Measurements from ENCODE around the gene TP53BP1.

The TP53BP1 gene

DNA sequence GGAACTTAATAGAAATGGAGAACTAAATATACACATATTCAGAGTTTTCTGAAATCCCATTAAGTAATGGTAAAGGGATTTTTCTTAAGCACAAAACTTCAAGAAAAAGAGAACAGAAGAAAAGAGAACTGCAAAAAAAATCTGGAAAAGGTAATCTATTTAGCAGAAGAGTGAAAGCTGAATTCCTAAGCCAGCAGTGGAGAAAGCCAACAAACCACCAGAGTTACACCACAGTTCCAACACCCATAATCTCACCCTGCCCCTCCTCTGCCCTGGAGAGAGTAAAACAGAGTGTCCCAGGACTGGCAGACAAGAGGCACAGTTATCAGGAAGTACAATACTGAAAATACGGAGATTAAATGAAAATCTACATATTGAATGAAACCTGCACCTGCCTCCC is 29.4 kb downstream of the TP53BP1 start:
- no peak overlapping the region for H3K27ac ChIP-seq
- H3K4me3 ChIP-seq = no peak overlapping the region
- no peak for DNase-seq (ENCODE audit: low spot score)
- TF ChIP-seq, protein P1, sequence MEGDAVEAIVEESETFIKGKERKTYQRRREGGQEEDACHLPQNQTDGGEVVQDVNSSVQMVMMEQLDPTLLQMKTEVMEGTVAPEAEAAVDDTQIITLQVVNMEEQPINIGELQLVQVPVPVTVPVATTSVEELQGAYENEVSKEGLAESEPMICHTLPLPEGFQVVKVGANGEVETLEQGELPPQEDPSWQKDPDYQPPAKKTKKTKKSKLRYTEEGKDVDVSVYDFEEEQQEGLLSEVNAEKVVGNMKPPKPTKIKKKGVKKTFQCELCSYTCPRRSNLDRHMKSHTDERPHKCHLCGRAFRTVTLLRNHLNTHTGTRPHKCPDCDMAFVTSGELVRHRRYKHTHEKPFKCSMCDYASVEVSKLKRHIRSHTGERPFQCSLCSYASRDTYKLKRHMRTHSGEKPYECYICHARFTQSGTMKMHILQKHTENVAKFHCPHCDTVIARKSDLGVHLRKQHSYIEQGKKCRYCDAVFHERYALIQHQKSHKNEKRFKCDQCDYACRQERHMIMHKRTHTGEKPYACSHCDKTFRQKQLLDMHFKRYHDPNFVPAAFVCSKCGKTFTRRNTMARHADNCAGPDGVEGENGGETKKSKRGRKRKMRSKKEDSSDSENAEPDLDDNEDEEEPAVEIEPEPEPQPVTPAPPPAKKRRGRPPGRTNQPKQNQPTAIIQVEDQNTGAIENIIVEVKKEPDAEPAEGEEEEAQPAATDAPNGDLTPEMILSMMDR (IDR thresholded peaks at IDR 0.05) = no peak

DNA sequence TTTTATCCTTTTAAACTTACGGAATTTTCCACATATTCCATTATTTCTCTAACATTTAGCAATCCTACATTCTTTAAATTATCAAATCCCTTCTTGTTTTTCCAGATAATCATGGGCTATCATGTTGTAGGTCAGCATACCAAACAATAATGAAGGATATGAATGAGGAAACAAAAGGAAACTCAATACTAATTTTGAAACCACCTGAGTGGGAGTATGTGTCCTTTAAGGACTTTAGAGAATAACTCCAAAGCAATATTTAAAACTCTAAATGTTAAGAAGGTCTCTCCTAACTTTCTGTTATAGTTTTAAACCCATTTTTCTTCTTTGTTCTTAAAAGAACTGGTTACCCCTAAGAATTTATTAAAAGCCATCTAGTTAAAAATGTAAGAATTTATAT is 43.0 kb downstream of the TP53BP1 start:
- Histone ChIP-seq H3K4me3 (no peak overlapping the region), H3K27ac (no peak overlapping the region)
- TF ChIP-seq, protein P1 (IDR thresholded peaks at IDR 0.05) = no peak
- DNase-seq (ENCODE audit: low spot score) = no peak

DNA sequence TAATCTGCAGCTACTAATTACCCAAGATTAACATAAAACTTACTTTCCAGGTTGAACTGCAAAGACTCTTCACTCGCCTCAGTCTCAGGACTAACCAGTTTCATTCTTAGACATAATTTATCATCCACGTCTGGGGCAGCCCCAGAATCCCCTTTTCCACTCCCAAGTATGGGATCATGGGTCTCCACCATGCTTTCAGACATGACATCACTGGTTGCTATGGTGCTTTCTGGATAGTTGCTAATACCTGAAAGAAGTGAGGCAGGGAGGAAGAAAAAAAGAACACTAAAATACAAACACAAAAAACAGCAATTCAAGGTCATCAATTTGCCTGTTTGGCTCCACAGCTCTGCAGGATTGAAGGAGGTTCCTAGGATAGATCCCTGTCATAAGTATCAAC is 46.6 kb downstream of the TP53BP1 start:
- TF ChIP-seq, protein P1 (IDR thresholded peaks at IDR 0.05) = no peak
- Histone ChIP-seq H3K4me3 (no peak overlapping the region), H3K27ac (no peak overlapping the region)
- DNase-seq (ENCODE audit: low spot score) = no peak

DNA sequence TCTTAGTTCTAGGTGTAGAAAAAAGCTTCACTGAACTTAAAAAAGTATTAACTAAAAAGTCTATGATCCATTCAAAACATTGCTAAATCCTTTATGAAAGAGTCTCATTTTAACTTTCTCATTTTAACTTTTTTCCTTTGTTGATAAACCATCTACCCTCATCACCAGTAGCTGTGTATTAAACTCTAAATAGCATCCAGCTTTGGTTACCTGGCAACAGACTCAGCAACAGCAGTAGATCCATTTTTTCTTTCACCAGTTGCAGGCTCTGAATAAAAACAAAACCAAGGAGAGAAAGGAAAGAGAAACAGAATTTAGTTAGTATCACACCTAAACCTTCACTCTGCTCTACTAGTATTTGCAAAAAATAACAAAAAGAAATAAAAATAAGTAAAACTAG is 51.6 kb downstream of the TP53BP1 start:
- no peak for DNase-seq (ENCODE audit: low spot score)
- H3K4me3 ChIP-seq = no peak overlapping the region
- H3K27ac ChIP-seq = peak overlapping the region; percentile 36 to 72
- TF ChIP-seq, protein P1 (IDR thresholded peaks at IDR 0.05) = no peak

DNA sequence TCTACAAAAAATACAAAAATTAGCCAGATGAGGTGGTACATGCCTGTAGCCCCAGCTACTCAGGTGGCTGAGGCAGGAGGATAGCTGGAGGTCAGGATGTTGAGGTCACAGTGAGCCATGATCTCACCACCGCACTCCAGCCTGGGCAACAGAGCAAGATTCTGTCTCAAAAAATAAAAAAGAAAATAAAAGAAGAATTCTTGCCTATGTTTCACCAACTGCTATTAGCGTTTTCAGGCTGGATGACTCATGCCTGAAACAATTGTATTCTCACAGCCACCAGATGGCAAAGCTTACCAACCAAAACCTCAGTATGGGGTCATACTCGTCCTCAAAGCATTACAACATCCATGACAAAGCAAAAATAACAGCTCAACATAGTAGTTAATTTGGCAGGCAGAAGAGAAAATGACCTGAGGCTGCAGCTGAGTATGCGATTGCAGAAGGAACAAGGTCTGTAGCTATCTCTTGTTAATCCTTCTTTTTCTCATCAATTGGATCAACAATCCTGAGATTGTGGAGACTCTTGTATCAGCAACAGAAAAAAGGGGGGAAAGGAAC is 52.2 kb downstream of the TP53BP1 start:
- Histone ChIP-seq H3K27ac (peak overlapping the region; percentile 38 to 72), H3K4me3 (no peak overlapping the region)
- TF ChIP-seq, protein P1 (IDR thresholded peaks at IDR 0.05) = peak; percentile 26
- no peak for DNase-seq (ENCODE audit: low spot score)

DNA sequence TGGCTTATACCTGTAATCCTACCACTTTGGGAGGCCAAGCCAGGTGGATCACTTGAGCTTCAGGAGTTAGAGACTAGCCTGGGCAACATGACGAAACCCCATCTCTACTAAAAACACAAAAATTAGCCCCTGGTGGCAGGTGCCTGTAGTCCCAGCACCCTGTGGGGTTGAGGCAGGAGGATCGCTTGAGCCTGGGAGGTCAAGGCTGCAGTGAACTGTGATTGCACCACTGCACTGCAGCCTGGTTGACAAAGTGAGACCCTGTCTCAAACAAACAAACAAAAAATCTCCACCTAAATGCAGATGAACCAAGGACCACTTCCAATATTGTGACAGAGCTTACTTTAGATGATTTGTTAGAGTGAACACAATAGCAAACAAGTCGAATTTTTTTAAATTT is 53.7 kb downstream of the TP53BP1 start:
- TF ChIP-seq, protein P1 (IDR thresholded peaks at IDR 0.05) = no peak
- no peak for DNase-seq (ENCODE audit: low spot score)

DNA sequence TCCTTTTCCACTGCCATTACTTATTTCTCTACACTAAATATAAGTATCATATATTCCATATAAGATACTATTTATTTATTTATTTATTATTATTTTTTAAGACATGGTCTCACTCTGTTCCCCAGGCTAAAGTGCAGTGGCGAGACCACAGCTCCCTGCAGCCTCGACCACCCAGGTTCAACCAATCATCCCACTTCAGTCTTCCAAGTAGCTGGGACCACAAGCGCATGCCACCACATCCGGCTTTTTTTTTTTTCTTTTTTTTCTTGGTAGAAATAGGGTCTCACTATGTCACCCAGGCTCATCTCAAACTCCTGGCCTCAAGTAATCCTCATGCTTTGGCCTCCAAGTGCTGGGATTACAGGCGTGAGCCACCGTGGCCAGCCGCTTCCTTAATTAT is 56.6 kb downstream of the TP53BP1 start:
- no peak for DNase-seq (ENCODE audit: low spot score)
- Histone ChIP-seq H3K27ac (no peak overlapping the region), H3K4me3 (no peak overlapping the region)
- TF ChIP-seq, protein P1 (IDR thresholded peaks at IDR 0.05) = no peak

More for the DNA sequence above, 53.7 kb downstream of the TP53BP1 start:
- Histone ChIP-seq H3K27ac (no peak overlapping the region), H3K4me3 (no peak overlapping the region)
